GM19468 (cell line): ENCODE results near the gene RASSF9.

ENCODE experiments used
- ATAC-seq: cut with Tn5 transposase; IDR thresholded peaks from one replicate; pipeline ENCODE4 v1.9.1; 2021; ENCODE audit warnings: mild to moderate bottlenecking, moderate library complexity, moderate number of reproducible peaks; ENCODE audit not compliant: unreplicated experiment; ENCODE audit errors: extremely low read depth

Gene RASSF9

DNA sequence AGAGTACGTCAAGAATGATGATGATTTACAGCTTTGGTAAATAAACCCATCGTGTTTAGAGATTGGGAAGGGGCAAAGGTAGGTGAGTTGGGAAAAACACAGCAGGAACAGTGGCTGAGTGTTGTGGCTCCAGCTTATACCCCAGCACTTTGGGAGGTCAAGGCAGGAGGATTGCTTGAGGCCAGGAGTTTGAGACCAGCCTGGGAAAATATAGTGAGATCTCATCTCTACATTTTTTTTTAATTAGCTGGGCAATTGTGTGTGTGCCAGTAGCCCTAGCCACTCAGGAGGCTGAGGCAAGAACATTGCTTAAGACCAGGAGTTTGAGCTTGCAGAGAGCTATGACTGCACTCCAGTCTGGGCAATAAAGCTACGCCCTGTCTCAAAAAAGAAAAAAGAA is 77.1 kb downstream of the RASSF9 start:
- ATAC-seq, result no peak

DNA sequence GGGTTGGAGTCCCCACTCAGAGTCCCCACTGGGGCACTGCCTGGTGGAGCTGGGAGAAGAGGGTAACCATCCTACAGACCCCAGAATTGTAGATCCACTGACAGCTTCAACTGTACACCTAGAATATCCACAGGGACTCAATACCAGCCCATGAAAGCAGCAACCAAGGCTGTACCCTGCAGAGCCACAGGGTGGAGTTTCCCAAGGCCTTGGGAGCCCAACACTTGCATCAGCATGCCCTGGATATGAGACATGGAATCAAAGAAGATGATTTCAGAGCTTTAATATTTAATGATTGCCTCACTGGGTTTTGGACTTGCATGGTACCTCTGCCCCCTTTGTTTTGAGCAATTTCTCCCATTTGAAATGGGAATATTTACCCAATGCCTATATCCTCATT is 80.4 kb downstream of the RASSF9 start:
- no peak for ATAC-seq
